GM12865 (cell line): Measurements from ENCODE around the gene PACS1.

Experiments used
- DNase-seq: peaks from one replicate; pipeline ENCODE4 v3.0.0; 2010; ENCODE audit warnings: low read depth
- H3K4me3 ChIP-seq: 2 replicates; pipeline ENCODE4 v1.5.1; 2011; ENCODE audit warnings: mild to moderate bottlenecking, low read depth, low read length, control low read depth
- CTCF ChIP-seq: IDR thresholded peaks from 2 replicates; pipeline ENCODE4 v1.5.1; 2011; ENCODE audit warnings: low read length, control low read depth, low read depth, inconsistent platforms; ENCODE audit not compliant: insufficient read depth; ENCODE audit errors: missing control alignments

PACS1 gene

GRCh38 chr11:66259956-66260355 lies 189.9 kb downstream of the PACS1 start:
- DNase-seq = no peak
- no peak overlapping the region for H3K4me3 ChIP-seq
- TF ChIP-seq CTCF = no peak

- no peak for TF ChIP-seq CTCF
- no peak for DNase-seq
- H3K4me3 ChIP-seq = no peak overlapping the region
These were observed 191.5 kb downstream of the PACS1 start for GRCh38 chr11:66261578-66261977.

GRCh38 chr11:66262191-66262590 lies 192.1 kb downstream of the PACS1 start:
- no peak for DNase-seq
- no peak overlapping the region for H3K4me3 ChIP-seq
- no peak for TF ChIP-seq CTCF

GRCh38 chr11:66262696-66263095 lies 192.6 kb downstream of the PACS1 start:
- no peak overlapping the region for H3K4me3 ChIP-seq
- TF ChIP-seq CTCF = no peak
- no peak for DNase-seq

- H3K4me3 ChIP-seq = no peak overlapping the region
- no peak for TF ChIP-seq CTCF
- DNase-seq = no peak
These were observed 193.2 kb downstream of the PACS1 start for GRCh38 chr11:66263231-66263630.

- H3K4me3 ChIP-seq = no peak overlapping the region
- no peak for DNase-seq
- no peak for TF ChIP-seq CTCF
These were observed 193.7 kb downstream of the PACS1 start for GRCh38 chr11:66263785-66264184.

- no peak overlapping the region for H3K4me3 ChIP-seq
- no peak for TF ChIP-seq CTCF
- DNase-seq = no peak
These were observed 194.3 kb downstream of the PACS1 start for GRCh38 chr11:66264383-66264782.
